LoVo (cell line): ENCODE measurements around the gene DOCK6.
A peak's percentile ranks its signal among the peaks of the same experiment; 100 is the strongest.

Source experiments
- DNase-seq: peaks from one replicate; pipeline ENCODE4 v3.0.0-alpha.2; 2016; ENCODE audit warnings: low spot score

DOCK6 gene

DNA sequence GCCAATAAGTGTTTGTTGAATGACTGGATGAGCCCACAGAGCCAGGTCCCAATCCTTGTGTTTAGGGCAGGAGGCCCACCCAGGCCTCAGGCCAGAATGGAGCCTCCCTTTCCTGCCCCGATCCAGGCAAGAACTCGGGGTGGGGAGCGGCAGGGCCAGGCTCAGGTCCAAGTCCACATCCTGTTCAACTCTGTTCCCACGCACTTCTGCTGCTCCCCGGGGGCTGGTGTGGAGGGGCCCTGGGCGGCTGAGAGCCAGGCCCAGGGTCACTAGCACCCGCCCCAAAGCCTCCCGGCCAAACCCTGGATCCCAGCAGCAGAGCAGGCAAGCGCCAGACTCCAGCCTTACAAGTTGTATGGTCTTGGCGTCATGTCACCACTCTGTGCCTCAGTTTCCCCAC lies 14.9 kb downstream of the DOCK6 start:
- DNase-seq: no peak

DNA sequence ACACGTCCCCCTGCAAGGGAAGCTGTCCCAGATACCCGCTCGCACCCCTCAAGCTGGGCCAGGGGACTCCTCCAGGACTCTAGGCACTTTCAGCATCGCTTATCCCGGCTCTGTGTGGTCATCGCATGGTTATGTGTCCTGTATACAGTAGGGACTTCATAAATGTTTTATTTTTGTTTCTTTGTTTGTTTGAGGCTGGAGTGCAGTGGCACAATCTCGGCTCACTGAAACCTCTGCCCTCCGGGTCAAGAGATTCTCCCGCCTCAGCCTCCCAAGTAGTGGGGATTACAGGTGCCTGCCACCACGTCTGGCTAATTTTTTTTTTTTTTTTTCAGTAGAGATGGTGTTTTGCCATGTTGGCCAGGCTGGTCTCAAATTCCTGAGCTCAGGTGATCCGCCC lies 15.4 kb downstream of the DOCK6 start:
- no peak for DNase-seq

DNA sequence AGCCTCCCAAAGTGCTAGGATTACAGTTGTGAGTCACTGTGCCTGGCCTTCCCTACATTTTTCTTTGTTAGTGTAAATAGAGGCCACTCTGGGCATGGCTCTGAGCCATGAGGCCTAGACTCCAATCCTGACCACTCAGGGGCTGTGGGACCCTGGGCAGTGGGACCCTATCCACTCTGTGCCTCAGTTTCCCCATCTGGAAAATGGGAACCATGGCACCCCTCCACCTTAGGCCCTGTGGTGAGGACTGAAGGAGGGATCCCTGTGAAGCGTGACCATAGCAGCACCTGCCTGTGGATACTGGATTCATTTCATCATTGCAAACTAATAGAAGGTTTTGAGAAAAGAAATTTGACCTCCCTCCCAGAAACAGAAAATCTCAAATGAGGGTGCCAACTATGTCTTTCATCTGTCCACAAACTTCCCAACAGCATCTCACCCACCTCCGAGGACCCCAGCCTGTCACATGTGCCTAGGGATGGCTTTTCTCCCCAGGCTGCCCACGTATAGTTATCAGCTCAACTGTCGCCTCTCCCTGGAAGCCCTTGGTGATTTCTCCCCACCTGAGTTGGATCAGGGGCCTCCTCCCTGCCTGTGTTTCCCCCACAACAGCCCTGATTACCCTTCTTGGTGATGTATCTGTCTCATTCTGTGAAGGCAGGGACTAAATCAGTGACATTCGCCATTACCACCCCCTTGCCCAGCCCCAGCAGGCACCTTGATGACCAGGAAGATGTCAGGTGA lies 17.3 kb downstream of the DOCK6 start:
- DNase-seq: no peak

DNA sequence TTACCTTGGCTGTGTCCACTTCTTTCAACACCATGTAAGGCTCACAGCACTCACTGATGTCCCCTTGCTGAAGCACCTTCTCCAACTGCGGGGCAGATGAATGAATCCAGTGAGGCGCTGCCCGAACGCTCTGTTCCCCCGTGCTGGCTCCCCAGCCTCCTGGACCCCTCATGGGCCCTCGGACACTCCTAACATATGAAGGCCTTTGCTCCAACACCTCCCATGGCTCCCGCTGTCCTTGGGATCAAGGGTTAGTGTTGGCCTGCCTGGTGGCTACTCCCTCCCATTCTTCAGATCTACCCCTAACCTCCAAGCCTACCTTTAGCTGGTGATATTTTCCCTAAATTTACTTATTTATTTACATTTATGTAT lies 18.5 kb downstream of the DOCK6 start:
- DNase-seq: no peak

DNA sequence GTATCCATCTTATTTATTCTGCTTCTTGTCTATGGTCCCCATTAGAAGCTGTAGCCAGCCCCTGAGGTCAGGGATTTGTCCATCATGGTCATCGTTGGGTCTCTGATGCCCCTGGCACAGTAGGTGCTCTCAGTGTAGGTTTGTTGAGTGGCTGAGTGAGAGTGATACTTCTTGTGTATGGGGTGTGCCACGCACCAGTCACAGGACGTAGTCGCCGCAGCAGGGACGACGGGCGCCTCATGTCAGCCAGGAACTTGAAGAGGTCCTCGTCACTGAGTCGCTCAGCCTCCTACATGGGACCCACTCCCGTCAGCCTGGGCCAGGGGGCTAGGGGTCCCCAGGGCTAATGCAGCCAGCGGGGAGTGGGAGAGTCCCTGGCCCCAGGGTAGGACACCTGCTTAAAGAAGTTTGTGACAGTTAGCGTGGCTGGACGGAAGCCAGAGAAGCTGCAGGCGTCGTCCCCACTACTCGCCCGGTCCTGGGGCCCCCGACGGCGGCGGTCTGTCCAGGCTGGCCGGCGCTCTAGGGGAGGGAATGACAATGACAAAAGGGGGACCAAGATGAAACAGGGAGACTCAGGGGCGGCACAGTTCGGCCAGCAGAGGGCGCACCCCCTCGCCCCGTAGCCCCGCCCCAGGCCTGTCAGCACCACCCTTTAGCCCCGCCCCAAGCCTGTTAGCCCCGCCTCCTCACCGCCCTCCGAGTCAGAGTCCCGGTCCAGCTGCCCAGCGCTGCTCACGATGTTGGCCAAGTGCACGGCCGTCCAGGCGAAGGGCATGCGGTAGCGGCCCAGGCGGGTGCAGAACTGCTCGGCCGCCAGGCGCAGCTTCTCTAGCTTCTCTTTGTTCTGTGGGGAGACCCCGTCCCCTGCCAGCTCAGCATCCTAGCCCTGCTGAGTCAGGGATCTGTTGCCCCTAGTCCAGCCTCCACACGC lies 19.2 kb downstream of the DOCK6 start:
- DNase-seq: peak; percentile 59

DNA sequence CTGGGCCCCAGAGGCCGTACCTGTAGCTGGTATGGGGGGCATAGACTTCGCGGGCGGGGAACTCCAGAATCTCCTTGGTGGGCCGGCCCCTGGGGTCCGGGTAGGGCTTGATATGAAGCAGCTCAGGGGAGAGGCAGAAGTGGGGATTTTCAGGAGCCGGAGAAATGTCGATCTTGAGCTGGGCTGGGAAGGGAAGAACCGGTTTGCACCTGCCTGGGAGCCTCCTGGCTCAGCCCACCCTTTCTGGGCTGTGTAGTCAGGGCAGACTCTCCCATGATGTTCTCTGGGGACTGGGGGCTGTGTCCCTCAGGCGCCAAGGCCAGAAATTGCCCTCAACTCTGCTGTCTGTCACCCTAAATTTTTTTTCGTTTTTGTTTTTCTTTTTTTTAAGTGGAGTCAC lies 20.3 kb downstream of the DOCK6 start:
- no peak for DNase-seq

DNA sequence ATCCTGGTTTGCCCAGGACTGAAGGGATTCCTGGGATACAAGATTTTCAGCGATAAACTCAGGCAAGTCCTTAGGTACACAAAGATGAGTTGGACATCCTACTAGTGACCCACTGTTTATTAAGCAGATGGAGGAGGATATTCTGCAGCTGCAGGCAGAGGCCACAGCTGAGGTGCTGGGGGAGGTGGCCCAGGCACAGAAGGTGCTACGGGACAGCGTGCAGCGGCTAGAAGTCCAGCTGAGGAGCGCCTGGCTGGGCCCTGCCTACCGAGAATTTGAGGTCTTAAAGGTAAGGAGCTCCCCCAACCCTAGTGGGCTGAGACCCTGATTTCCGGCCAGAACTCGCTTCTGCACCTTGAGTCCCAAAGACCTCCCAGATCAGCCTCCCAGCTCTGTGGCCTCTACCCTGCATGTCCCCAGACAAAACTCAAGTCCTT lies 22.3 kb downstream of the DOCK6 start:
- no peak for DNase-seq

DNA sequence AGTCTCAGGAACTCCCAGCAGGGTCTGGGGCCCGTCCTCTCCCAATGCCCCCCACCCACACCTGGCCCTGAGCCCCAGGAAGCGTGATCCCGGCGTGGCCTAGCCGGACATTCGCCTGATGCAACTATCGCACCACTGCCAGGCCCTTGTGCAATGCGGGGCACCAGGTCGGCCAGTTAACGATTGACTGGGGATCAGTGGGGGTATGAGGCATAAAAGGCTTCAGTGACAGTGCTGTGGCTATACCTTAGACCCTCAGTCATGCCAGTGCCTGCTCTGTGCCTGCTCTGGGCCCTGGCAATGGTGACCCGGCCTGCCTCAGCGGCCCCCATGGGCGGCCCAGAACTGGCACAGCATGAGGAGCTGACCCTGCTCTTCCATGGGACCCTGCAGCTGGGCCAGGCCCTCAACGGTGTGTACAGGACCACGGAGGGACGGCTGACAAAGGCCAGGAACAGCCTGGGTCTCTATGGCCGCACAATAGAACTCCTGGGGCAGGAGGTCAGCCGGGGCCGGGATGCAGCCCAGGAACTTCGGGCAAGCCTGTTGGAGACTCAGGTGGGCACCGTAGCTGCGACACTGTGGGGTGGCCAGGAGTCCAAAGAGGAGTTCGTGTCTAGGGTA lies 22.8 kb downstream of the DOCK6 start, which contains the start of gene ANGPTL8:
Gene ANGPTL8 (plus strand): TSS at position 243 of the 624 bp plus-strand sequence. CDS start 19 bp downstream, at position 262.
- no peak for DNase-seq

DNA sequence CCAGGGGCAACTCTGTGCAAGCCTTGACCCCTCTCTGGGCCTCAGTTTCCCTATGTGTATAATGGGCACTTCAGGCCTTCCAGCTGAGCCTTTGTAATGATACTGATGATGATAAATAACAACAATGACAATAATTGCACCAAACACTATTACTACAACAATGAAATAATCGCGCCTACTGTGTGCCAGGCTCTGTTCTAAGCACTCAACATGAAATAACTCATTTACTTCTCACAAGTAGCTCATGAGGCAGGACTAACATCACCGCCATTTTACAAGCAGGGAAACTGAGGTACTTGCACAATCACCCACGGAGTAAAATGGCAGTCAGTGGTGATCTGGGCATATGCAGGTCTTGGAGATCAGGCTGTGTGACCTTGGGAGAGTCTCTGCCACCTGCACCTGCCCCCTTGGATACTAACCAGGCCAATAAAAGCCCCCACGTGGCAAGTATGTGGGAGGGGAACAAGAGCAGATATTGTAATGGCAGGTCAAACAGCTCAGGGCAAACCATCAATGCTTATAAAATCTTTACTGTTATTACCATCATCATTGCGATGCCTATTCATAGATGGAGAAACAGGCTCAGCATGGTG lies 23.4 kb downstream of the DOCK6 start:
- DNase-seq: no peak

DNA sequence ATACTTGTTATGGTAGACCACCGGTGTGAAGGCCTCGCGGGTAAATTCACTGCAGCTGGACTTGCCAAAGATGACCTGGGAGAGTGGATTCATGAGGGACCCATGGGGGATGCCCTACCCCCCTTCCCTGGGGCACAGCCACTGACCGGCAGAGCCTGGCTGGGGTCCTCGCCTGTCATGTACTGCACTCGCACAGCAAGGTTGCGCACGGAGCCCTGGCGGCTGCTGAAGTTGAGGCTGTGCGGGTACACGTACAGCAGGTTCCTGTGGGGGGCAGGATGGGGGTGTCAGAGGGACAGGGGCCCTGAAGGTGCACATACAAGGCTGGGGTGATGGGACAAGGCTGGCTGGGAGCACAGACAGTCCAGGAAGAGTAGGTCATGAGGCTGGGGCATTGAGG lies 24.3 kb downstream of the DOCK6 start:
- DNase-seq: no peak

DNA sequence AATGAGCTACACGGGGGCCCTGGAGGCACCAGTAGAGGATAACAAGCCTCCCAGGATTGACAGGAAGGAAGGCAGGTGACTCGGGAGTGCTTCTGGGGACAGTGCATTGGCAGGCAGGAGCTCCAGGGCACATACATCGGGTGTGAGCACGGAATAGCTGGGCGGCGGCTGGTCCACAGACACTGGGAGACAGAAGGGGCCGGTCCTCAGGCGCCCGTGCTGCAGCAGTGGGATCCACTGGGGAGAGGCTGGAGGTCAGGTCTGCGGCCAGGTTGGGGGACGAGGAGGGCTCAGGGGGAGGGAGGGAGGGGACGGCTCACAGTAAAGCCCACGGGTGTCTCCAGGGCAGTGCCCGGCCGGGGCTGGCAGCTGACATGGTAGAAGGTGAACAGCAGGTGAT lies 25.0 kb downstream of the DOCK6 start:
- no peak for DNase-seq

DNA sequence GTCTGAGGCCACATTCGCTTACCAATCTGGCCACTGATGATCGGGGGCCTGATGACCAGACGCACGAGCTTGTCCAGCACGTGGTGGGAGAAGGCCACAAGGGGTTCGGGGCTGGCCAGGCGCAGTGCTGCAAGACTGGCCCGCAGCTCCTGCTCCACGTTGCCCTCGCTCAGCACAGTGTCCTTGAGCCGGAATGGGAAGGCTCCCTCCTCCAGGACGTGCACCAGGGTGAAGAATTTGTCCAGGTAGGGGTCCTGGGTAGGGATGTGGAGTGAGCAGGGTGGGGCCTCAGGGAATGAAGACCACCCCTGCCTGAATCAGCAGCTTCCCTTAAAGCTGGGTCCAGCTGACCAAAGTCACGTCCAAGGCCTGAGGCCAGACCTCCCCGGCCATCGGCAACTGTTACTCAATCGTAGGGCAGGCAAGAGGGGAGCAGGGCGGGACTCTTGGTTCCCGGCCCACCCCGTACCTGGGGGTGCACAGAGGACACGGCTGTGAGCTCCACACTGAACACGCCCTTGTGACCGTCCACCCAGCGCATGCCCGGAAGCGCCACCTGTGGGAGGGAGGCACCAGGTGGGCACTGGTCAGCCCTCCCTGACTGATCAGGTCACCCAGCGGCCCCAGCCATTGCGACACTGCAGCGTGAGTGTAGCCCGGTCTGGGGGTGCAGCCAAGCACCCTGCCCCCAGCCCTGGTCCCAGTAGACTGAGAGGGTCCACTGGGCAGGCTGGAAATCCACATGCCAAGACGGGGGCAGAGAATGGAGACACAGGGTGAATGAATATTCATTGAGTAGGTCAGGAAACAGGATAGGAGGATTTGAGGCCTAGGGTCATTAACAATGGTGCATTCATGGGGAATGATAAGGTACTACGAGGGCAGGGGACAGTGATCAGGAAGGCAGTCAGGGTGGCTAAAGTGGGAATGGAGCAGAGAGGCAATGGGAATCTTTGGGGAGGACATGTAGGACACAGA lies 25.7 kb downstream of the DOCK6 start:
- DNase-seq: no peak

DNA sequence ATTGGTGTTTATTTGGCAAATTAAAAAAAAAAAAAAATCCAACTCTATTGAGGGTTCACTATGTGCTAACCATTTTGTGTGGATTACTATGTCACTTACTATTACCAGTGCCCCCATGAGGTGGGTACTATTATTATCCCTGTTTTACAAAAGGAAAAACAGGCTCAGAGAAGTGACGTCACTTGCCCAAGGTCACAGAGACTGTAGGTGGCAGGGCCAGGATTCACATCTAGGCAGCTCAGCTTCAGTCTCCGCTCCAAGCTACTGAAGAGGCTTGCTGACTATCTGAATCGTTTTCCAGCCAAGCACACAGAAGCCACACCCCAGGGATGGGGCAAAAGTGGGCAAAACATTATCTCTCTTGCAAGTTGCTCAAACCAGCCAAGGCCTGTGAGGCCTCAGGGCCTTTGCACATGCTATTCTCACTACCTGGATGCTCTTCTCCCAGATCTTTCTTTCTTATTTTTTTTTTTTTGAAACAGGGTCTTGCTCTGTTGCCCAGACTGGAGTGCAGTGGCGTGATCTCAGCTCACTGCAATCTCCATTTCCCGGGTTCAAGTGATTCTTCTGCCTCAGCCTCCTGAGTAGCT lies 27.7 kb downstream of the DOCK6 start:
- DNase-seq: no peak

DNA sequence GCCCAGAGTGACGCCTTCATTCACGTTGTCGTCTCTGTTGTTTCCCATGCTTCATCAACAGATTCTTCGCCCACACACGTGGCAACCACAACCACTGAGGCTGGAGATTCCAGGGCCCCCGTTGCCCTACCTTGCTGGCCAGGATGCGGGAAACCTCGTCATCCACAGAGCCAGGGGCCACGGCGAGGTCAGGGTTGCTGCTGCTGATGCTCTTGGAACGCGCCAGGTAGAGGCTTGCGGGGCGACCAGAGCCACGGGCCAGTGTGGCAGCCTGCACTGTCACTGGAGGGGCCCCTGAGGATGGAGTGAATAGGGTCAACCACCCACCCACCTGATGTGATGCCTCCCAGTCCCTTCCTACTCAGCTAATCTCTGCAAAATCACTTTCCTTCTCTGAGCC lies 29.3 kb downstream of the DOCK6 start:
- no peak for DNase-seq

DNA sequence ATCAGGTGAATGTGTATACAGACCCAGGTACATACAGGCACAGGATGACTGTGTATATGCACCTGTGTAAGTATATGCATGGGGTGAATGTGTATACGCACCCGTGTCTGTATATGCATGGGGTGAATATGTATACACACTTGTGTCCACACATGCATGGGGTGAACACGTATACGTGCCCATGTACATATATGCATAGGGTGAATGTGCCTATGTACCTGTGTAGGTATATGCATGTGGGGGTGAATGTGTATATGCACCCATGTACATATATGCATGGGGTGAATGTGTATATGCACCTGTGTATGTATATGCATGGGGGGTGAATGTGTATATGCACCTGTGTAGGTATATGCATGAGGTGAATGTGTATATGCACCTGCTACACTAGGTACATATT lies 29.8 kb downstream of the DOCK6 start:
- DNase-seq: no peak

DNA sequence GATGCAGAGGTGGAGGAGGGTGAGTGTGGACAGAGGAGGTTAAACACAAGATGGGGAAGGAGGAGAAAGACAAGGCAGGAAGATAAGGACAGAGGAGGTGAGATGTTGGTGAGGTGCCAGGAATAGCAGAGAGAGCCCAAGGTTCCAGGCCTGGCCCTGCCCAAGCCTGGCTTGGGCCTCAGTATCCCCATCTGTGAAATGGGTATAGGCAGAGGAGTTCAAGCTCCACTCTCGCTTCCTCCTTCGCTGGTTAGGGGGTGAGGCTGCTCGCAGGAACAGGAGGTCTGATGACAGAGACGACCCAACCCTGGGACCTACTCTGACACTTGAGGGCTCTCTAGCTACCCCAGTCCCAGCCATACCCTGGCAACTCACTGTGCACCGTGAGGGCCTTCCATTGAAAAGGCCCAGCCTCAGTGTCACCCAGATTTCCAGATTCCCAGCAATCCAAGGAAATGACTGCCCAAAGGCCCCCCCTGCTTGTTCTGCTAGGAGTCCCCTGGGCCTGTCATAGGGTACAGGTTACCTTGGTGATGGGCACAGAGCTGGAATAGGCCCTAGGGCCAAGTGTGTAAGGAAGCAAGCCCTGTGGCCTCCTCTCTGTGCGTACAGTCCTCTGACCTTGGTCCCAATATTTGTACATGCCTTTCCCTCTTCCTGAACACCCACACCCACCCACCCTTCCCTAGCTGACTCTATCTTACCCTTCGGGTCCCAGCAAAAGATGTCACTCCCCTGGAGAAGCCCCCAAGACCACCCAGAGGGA lies 31.5 kb downstream of the DOCK6 start:
- DNase-seq: no peak

DNA sequence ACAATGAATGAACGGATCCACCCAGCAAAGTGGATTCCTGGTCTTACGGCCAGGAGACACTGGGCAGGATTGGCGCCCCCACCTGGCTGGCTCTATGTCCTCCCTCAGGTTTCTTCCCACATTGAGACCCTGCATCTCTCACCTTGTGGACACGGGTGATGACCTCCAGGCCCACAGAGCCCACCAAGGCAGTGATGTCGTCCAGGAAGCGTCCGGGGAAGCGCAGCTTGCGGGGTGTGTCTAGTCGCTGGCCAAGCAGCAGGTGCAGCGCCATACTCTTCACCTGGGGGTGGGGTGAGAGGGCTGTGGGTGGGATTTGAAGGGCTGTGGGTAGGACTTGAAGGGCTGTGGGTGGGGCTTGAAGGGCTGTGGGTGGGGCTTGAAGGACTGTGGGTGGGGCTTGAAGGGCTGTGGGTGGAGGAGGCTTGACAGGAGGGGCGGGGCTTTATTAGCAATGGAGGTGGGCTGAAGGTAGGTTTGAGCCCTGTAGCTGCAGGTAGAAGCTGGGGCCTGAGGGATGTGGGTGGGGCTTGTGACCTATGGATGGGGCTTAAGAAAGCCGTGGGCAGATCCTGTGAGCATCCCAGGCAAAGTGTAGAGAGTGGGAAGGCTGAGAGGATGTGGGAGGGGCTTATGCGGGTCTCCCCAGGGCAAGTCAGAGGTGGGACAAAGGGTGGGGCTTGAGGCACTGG lies 35.0 kb downstream of the DOCK6 start:
- no peak for DNase-seq

DNA sequence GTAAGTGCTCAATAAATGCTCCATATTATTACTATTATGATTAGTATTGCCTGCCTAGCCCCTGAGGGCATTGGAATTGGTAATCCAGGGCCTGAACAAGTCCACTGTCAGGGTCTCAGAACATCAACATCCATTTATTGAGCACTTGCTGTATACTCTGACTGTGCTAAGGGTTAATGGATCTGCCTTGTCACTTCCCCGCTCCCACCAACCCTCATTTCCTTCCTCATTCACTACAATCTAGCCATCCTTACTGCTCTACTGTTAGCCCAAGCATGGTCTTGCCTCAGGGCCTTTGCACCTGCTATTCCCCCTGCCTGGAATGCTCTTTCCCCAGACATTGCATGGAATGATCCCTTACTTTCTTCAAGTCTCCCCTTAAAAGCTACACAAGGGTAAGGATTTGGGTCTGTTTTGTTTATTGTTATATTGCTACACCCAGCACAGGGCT lies 35.6 kb downstream of the DOCK6 start:
- DNase-seq: no peak

DNA sequence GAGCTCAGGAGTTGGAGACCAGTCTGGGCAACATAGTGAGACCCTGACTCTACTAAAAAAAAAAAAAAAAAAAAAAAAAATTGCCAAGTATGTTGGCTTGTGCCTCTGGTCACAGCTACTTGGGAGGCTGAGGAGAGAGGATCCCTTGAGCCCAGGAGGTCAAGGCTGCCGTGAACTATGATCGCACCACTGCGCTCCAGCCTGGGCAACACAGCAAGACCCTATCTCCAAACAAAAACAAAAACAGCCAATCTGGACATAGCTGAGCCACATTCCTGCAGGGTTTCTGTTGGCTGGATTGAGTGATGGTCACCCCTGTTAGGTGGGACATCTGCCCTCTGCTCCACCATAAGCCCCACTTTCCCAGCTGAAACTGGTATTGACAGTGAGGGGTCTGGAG lies 36.5 kb downstream of the DOCK6 start:
- no peak for DNase-seq
